Astrocyte (in vitro differentiated cells and primary cell): ENCODE measurements around the gene TTYH1. TPM values are rescaled to one million over a fixed set of nuclear protein-coding genes. Genes with fewer than 3 reads are reported as not detected.
"Not testable (repeated sequence)": the region's sequence is repeated elsewhere in the genome, so short reads cannot be mapped to it uniquely, and the experiment has no call there.

Experiments used
- DNase-seq: peaks from one replicate; pipeline ENCODE4 v3.0.0-alpha.2; 2010; ENCODE audit warnings: low read depth
- FAIRE-seq: peaks from 2 replicates; lab custom pipeline; 2011; peaks lifted over from hg19 to GRCh38; lab: Jason Lieb, UNC
- H2AFZ ChIP-seq: 2 replicates; pipeline ENCODE4 v1.6.0; 2012; ENCODE audit warnings: low read depth, low read length, inconsistent platforms
- H3K27ac ChIP-seq: 2 replicates; pipeline ENCODE4 v1.5.1; 2011; ENCODE audit warnings: low read depth, low read length, inconsistent platforms
- H3K27me3 ChIP-seq: 2 replicates; pipeline ENCODE4 v1.6.0; 2011; ENCODE audit warnings: low read length, inconsistent platforms; ENCODE audit not compliant: insufficient read depth
- H3K36me3 ChIP-seq: 2 replicates; pipeline ENCODE4 v1.5.1; 2011; ENCODE audit warnings: low read length, inconsistent platforms; ENCODE audit not compliant: insufficient read depth
- H3K4me1 ChIP-seq: 2 replicates; pipeline ENCODE4 v1.5.1; 2011; ENCODE audit warnings: low read length, inconsistent platforms; ENCODE audit not compliant: insufficient read depth
- H3K4me2 ChIP-seq: 2 replicates; pipeline ENCODE4 v1.6.0; 2012; ENCODE audit warnings: low read length, inconsistent platforms
- H3K4me3 ChIP-seq: 2 replicates; pipeline ENCODE4 v1.5.1; 2011; ENCODE audit warnings: low read depth, mild to moderate bottlenecking, low read length, inconsistent platforms; ENCODE audit not compliant: insufficient read depth
- H3K79me2 ChIP-seq: 2 replicates; pipeline ENCODE4 v1.6.0; 2012; ENCODE audit warnings: mild to moderate bottlenecking, low read length, inconsistent platforms; ENCODE audit not compliant: insufficient read depth
- H3K9ac ChIP-seq: 2 replicates; pipeline ENCODE4 v1.6.0; 2012; ENCODE audit warnings: mild to moderate bottlenecking, low read length, inconsistent platforms
- H3K9me3 ChIP-seq: 2 replicates; pipeline ENCODE4 v1.5.1; 2012; ENCODE audit warnings: low read depth, mild to moderate bottlenecking, low read length, inconsistent platforms; ENCODE audit not compliant: insufficient read depth
- H4K20me1 ChIP-seq: 2 replicates; pipeline ENCODE4 v1.6.0; 2012; ENCODE audit warnings: low read length, inconsistent platforms; ENCODE audit not compliant: insufficient read depth
- H3K27ac Mint-ChIP-seq: one replicate; pipeline ENCODE4 v1.8.0; 2021; ENCODE audit warnings: mild to moderate bottlenecking, mixed read lengths; ENCODE audit not compliant: unreplicated experiment
- H3K27me3 Mint-ChIP-seq: one replicate; pipeline ENCODE4 v1.8.0; 2021; ENCODE audit warnings: low read depth, mixed read lengths; ENCODE audit not compliant: unreplicated experiment
- H3K36me3 Mint-ChIP-seq: one replicate; pipeline ENCODE4 v1.8.0; 2021; ENCODE audit warnings: low read depth, mixed read lengths; ENCODE audit not compliant: unreplicated experiment
- H3K4me1 Mint-ChIP-seq: one replicate; pipeline ENCODE4 v1.8.0; 2021; ENCODE audit warnings: low read depth, mixed read lengths; ENCODE audit not compliant: unreplicated experiment
- H3K4me3 Mint-ChIP-seq: one replicate; pipeline ENCODE4 v1.8.0; 2021; ENCODE audit warnings: mild to moderate bottlenecking, moderate library complexity, mixed read lengths; ENCODE audit not compliant: unreplicated experiment
- H3K9me3 Mint-ChIP-seq: one replicate; pipeline ENCODE4 v1.8.0; 2021; ENCODE audit warnings: mild to moderate bottlenecking, mixed read lengths; ENCODE audit not compliant: unreplicated experiment
- CTCF ChIP-seq: IDR thresholded peaks from 2 replicates; pipeline ENCODE4 v1.5.1; 2011; ENCODE audit warnings: low read depth, mild to moderate bottlenecking, inconsistent platforms, low read length, moderate library complexity; ENCODE audit not compliant: insufficient read depth
- EZH2 ChIP-seq: IDR thresholded peaks from 2 replicates; pipeline ENCODE4 v1.6.1; 2012; ENCODE audit warnings: mild to moderate bottlenecking, low read length, inconsistent platforms; ENCODE audit not compliant: insufficient read depth
- total RNA-seq: library from RNA; stranded (reverse); gene quantifications from 2 replicates; pipeline ENCODE4 v1.2.1, GENCODE V29; 2021

TTYH1 gene
- total RNA-seq, 1 donor from 2014 or later = 8.4 TPM

- TF ChIP-seq EZH2 = no peak
- Mint-ChIP-seq H3K27me3 (no peaks in the 10 kb centered on the region), H3K4me3 (peak overlapping the region; percentile 57), H3K9me3 (no peaks in the 10 kb centered on the region), H3K27ac (peak overlapping the region; percentile 53), H3K4me1 (peaks cover 16% of the 10 kb centered on the region), H3K36me3 (peaks cover 10% of the 10 kb centered on the region)
- peaks cover 5% of the 10 kb centered on the region for H3K27me3 ChIP-seq
- H3K9ac ChIP-seq = no peak overlapping the region
- no peak for DNase-seq
- no peak overlapping the region for H3K27ac ChIP-seq
- H3K4me3 ChIP-seq = no peak overlapping the region
- no peak overlapping the region for H3K4me2 ChIP-seq
- no peak for FAIRE-seq
- H3K79me2 ChIP-seq = peaks cover 13% of the 10 kb centered on the region
- H3K4me1 ChIP-seq = peaks cover 25% of the 10 kb centered on the region
- H4K20me1 ChIP-seq = peaks cover 17% of the 10 kb centered on the region
- H2AFZ ChIP-seq = no peak overlapping the region
- H3K9me3 ChIP-seq = no peaks in the 10 kb centered on the region
- H3K36me3 ChIP-seq = peaks cover 2% of the 10 kb centered on the region
These were observed 50.3 kb downstream of the TTYH1 start for GRCh38 chr19:54465426-54466109.

- not testable (repeated sequence) for H3K36me3 ChIP-seq, H3K27ac ChIP-seq, H3K4me2 ChIP-seq, H3K27ac Mint-ChIP-seq, H3K9me3 ChIP-seq, H2AFZ ChIP-seq, H3K9me3 Mint-ChIP-seq, H3K4me3 ChIP-seq, H3K9ac ChIP-seq, H3K27me3 Mint-ChIP-seq, DNase-seq, FAIRE-seq
- Mint-ChIP-seq H3K36me3 (peaks cover 10% of the 10 kb centered on the region), H3K4me3 (peak overlapping the region; percentile 54), H3K4me1 (peaks cover 19% of the 10 kb centered on the region)
- Histone ChIP-seq H3K27me3 (peaks cover 10% of the 10 kb centered on the region), H4K20me1 (peaks cover 13% of the 10 kb centered on the region), H3K4me1 (peaks cover 30% of the 10 kb centered on the region), H3K79me2 (peaks cover 13% of the 10 kb centered on the region)
These were observed 50.8 kb downstream of the TTYH1 start for GRCh38 chr19:54466110-54466480.

- peaks cover 18% of the 10 kb centered on the region for H3K4me1 Mint-ChIP-seq
These were observed 54.3 kb downstream of the TTYH1 start for GRCh38 chr19:54469496-54469934.

More at GRCh38 chr19:54469496-54469934, 54.3 kb downstream of the TTYH1 start:
- Mint-ChIP-seq H3K9me3 (no peaks in the 10 kb centered on the region), H3K27ac (no peak overlapping the region), H3K4me3 (peak overlapping the region; percentile 79), H3K27me3 (no peaks in the 10 kb centered on the region), H3K36me3 (peaks cover 8% of the 10 kb centered on the region)
- no peak overlapping the region for H3K27ac ChIP-seq
- DNase-seq (no peak), FAIRE-seq (no peak)
- H3K4me3 ChIP-seq = no peak overlapping the region
- H3K9me3 ChIP-seq = no peaks in the 10 kb centered on the region
- H4K20me1 ChIP-seq = no peaks in the 10 kb centered on the region
- no peak for TF ChIP-seq EZH2
- TF ChIP-seq CTCF = no peak
- no peaks in the 10 kb centered on the region for H3K79me2 ChIP-seq
- no peak overlapping the region for H2AFZ ChIP-seq
- peaks cover 18% of the 10 kb centered on the region for H3K4me1 ChIP-seq
- no peak overlapping the region for H3K9ac ChIP-seq
- H3K4me2 ChIP-seq = no peak overlapping the region
- peaks cover 13% of the 10 kb centered on the region for H3K27me3 ChIP-seq
- H3K36me3 ChIP-seq = no peaks in the 10 kb centered on the region
